EH (cell line): ENCODE data around the gene KLHL42.
"Not testable (repeated sequence)": the region's sequence is repeated elsewhere in the genome, so short reads cannot be mapped to it uniquely, and the experiment has no call there.

Experiments used
- DNase-seq: peaks from one replicate; pipeline ENCODE4 v3.0.0-alpha.2; 2015; ENCODE audit warnings: low read depth

KLHL42 gene

DNA sequence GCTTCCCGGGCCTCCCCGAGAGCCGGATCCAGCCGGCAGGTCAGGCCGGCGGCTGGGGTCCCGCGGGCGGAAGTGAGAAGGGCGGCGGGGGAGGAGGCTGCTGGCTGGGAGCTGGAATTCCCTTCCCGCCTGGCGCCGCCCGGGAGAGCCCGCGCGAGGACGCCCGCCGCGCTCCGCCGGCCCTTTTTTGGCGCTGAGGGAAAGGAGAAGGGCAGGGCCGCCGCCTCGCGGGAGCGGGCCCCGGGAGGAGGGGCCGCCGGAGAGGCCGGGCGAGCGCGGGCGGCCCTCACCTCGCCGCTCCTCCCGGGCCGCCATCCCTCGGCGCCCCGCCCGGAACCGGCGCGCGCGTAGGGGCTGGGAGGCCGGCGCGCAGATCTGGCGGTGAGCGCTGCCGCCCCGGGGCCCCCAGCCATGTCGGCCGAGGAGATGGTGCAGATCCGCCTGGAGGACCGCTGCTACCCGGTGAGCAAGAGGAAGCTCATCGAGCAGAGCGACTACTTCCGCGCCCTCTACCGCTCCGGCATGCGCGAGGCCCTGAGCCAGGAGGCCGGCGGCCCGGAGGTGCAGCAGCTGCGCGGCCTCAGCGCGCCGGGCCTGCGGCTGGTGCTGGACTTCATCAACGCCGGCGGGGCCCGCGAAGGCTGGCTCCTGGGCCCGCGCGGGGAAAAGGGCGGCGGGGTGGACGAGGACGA, at the start of gene KLHL42, which contains the start of gene MANSC4:
Gene KLHL42, plus strand, starts transcription at position 314 of the 692 bp plus-strand sequence. Its CDS starts 98 bp downstream, at position 412.
Gene MANSC4, minus strand, starts transcription at position 317 of the 692 bp plus-strand sequence. CDS start 8,960 bp downstream, outside the sequence.
- peak; percentile 83 for DNase-seq

DNA sequence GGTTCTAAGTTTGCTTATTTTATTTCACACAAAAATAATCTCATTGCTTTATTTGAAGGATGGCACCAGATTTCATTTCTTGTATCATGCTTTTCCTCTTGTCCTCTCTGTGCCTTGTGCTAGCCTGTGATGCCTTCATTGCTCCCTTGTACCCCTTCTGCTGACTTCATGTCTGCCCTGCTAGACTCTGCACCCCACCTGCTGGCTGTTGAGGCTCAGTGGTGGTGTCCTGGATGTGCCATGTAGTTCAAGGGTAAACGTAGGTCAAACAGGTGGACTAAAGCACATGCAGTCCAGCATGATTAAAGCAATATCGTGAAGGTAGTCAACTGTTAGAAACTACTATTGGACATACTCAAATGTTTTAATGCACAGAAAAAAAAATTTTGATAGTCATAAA, 47.8 kb upstream of the KLHL42 start:
- no peak for DNase-seq

DNA sequence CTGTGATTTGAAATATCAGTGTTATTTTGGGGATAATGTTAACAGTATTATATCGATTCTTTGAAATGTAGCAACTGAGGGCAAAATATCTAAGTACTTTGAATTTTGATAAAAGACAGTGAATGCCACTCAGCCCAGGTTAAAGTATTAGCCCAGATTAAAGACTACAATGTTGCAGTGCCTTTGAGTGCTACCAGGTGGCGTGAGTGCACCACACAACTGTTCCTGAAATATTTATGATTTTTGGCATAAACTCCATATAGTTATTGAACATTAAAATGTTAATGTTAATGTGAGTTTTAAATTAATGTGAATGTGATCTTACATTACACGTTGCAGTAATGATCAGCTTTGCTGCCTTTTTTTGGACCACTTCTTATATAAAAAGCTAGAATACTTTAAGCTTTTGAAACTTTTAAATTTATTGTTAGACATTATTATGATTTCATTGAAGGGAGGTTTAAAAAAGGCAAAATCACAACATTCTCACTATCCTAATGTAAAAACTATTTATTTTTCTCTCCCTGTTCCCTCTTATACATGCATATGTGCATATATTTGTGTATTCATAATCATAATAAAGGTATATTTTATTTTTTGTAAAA, 46.9 kb upstream of the KLHL42 start:
- peak; percentile 53 for DNase-seq

- no peak for DNase-seq
Observed at GRCh38 chr12:27733791-27734190, 46.2 kb upstream of the KLHL42 start.

- DNase-seq, result not testable (repeated sequence)
Observed at GRCh38 chr12:27734321-27734720, 45.7 kb upstream of the KLHL42 start.

DNA sequence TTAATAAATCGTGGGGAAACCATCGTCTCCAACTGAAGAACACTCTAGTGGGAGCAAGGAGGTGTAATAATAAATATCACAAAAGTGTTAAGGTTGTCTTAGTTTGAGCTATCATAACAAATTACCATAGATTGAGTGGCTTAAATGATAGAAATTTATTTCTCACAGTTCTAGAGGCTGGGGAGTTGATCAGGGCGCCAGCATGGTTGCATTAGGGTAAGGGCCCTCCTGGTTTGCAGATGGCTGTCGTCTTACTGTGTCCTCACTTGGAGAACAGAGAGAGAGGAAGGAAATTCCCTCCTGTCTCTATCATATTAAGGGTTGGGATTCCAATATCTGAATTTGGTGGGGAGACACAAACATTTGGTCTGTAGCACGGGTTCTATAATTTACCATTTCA, 36.4 kb upstream of the KLHL42 start:
- DNase-seq, result no peak

GRCh38 chr12:27745734-27746133, 34.3 kb upstream of the KLHL42 start:
- DNase-seq, result not testable (repeated sequence)

- DNase-seq, result no peak
Observed at GRCh38 chr12:27747111-27747820, 32.8 kb upstream of the KLHL42 start.

DNA sequence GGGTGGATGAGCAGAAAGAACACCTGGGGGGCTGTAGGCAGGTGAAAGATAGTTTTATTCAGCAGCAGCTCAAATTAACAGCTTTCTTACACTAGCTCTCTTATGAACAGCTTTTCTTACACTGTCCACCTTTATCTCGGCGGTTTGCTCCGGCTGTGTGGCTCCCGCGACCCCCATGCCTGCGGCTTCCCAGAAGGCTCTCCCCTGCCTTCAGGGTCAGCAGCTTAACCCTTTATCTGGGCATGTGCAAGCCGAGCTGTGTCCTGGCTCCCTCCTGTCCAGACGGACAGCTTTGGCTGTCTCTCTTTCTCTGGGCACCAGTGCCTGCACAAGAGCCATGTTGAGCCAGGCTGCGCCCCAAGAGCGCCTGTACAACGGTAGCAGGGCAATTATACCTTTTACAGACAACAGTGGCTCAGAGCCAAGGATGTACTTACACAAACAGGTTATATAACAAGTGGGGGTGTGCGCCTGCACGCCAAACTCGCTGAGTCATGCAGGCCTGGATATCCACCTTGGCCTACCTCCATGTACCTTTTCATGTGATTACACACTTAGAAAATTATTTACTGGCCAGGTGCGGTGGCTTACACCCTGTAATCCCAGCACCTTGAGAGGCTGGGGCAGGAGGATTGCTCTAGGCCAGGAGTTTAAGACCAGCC, 28.5 kb upstream of the KLHL42 start:
- DNase-seq, result no peak

- no peak for DNase-seq
Observed at GRCh38 chr12:27754795-27755194, 25.2 kb upstream of the KLHL42 start.

DNA sequence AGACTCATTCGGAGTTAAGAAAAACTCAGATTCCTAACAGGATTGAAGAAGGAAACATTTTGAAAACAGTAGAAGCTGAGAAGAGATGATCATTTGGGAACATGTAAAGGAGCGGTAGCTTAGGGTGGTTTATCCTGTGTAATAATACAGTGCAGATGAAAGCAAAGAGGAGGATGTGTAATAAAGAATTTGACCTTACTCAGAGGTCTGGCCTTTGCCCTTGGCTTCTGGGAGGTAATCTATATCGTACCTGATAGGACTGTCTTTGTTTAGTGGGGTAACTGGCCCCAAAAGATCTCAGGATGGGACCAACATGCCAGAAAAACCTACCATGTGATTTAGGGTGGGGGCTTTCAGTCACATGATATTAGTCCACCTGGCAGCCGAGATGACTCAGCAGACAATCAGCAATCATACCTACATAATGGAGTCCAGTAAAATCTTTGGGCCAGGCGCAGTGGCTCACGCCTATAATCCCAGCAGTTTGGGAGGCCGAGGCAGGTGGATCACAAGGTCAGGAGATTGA, 23.3 kb upstream of the KLHL42 start:
- no peak for DNase-seq

DNA sequence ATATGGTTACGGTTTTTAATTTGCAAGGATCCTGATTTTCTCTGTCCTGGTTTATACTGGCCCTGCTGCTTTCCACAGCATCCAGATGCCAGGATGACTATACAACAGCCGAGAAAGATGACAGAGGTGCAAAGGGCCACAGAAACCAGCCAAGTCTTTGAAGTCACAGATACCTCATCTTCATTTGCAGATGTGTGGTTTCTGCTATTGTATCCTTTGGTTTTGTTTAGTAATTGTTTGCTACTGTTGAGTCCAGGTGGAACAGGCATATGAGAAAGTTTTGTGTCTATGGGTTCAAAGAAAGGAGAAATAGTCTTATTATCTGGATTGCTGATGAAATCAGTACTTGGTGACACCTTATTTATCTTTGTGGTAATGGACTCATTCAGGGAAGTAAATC, 17.3 kb upstream of the KLHL42 start:
- no peak for DNase-seq

GRCh38 chr12:27766587-27766986, 13.4 kb upstream of the KLHL42 start:
- DNase-seq, result no peak

GRCh38 chr12:27769142-27769673, 10.8 kb upstream of the KLHL42 start:
- DNase-seq, result peak; percentile 48

DNA sequence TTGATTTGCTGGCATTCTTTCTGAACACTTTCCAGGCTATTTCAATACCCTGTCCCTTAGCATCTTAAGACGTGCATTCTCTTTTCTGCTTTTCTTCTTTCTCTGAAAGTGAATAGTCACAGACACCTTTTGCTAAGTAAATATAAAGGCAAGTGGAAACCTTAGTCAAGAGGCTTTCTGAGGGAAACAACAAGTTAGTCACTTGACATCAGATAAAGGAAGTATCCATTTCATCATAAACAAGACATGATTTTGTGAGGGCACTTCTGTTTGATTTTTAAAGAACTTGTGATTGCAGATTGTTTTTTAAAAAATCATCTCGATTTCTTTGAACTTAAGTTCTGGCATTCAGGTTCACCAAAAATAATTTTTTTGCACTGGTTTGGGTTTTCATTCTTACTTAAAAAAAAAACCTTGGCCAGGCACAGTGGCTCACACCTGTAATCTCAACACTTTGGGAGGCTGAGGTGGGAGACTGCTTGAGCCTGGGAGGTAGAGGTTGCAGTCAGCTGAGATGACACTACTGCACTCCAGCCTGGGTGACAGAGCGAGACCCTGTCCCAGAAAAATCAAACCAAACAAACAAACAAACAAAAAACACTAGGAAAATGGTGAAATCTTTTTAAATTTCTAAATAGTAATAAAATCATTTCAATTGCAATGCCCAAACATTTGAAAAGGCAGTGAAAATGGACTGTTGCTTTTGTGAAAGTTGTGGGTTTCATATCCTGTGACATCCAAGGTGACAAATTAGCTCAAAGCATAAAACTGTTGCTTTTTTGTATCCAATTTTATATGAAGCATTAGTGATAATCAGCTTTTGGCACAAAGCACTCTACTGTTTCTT, 8.3 kb upstream of the KLHL42 start:
- no peak for DNase-seq

DNA sequence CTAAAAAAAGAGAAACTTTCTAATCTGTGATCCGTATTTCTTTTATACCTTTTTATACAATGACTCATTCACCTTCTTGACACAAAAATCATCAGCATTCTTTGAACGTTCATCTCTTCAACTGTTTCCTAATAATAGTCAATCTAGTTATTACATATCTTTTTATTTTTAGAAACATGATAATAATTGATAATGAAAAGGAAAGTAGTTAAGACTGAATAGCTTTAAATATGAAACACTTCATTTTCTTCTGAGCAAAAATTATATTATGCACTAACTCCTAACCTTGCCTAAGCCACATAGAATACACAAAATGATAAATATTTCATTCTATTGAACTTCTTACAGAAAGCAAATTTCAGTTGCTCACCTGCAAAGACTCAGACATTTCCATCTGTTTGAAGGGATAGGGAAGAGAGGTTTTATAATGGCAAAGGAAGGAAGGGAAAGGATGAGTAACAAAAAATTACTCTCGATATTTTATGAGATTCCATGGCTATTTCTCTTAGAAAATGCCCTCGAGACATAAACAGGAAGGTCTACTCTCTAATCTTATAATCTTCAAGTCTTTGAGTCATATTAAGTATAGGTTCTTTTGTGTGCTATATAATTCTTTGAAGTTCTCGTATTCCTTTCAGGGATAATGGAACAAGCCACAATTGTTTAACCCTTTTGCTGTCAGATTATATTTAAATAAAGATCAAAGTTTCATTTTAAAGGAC, 7.5 kb upstream of the KLHL42 start:
- DNase-seq, result peak; percentile 81

DNA sequence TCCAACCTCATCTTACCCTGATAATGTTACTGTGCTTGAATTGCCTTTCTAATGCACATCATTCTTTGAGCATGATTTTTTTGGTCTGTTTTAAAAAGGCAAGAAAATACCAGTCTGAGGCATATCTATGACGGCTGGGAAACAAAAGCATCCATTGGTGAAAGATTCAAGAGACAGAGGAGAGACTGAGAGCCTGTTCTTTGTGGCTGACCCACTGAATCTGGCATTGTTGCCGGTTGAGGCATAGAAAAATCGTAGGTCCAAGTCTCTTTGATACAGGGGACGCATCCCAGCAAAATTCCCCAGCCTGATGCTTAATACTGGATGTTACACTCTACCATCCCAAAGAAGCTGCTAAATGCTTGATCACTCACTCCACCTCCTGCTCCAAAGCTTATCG, 2.9 kb upstream of the KLHL42 start:
- DNase-seq, result no peak

- DNase-seq, result no peak
Observed at GRCh38 chr12:27778206-27778605, 1.8 kb upstream of the KLHL42 start.

DNA sequence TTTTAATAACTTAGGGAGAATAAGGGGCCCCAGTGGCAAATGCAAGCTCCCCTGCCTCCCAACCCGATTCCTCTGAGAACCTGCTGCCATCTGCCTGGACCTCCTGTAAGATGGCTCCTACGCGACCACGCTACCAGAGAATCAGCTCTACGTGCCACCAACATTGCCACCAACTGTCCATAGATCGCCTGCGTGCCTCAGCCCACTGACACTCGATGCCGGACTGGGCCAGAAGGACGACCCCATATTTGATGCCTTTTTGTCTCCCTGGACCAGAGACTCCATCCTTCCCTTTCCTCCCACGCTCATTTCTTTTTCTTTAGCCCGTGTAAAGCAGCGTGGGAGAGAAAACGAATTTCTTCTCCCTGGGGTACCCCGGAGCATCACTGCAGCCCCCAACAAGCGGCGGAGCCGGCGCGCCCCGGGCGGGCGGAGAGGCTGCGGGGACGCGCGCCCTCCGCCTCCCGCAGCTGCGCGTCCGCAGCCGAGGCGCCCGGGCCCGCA, 565 bp upstream of the KLHL42 start:
- DNase-seq, result peak; percentile 41
